Fibroblast of skin of back (primary cell): ENCODE results near the gene TJP1.
A peak's percentile ranks its signal among the peaks of the same experiment; 100 is the strongest.
"Not testable (repeated sequence)": the region's sequence is repeated elsewhere in the genome, so short reads cannot be mapped to it uniquely, and the experiment has no call there.

Experiments used
- DNase-seq: peaks from one replicate; pipeline ENCODE4 v3.0.0-alpha.2; 2013

TJP1 gene

GRCh38 chr15:29753506-29753905 lies 68.8 kb downstream of the TJP1 start:
- DNase-seq: no peak

- DNase-seq: no peak
Observed at GRCh38 chr15:29750754-29751153, 71.5 kb downstream of the TJP1 start.

- peak; percentile 20 for DNase-seq
Observed at GRCh38 chr15:29749365-29750086, 72.7 kb downstream of the TJP1 start.

DNA sequence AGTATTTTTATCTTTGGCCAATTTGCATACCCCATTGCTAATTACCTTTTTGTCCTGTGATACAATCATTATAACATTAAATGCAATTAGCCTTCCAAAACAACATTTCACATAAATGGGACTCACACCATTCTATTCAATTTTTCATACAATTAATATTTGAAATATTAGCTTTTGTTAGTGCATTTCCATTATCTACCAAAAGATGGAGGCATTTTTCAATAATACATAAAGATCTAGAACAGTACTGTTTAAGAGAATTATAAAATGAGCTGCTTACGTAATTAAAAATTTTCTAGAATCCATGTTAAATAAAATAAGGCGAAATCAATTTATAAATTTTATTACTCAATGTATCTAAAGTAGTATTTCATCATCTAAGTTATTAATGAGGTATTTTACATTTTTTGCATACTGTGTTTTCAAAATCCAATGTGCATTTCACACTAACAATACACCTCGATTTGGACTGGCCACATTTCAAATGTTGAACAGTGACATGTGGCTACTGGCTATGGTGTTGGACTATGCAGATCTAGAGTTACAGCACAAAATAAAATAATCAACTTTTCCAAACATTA lies 74.3 kb downstream of the TJP1 start:
- DNase-seq: peak; percentile 26

GRCh38 chr15:29743475-29743874 lies 78.8 kb downstream of the TJP1 start:
- no peak for DNase-seq

- no peak for DNase-seq
Observed at GRCh38 chr15:29740692-29741311, 81.5 kb downstream of the TJP1 start.

DNA sequence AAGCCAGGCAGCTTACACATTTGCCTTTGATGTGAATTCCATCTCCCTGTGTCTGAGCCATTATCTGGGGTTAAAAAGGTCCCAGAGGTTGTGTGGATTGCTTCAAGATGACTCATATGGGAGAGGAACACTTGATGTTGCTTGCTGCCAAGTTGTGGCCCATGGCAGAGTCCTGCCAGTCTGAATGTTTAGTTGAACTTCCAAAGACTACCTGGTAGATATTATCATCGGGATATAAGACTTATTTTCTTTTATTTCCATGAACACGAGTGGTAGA lies 85.6 kb downstream of the TJP1 start:
- DNase-seq: peak; percentile 56

DNA sequence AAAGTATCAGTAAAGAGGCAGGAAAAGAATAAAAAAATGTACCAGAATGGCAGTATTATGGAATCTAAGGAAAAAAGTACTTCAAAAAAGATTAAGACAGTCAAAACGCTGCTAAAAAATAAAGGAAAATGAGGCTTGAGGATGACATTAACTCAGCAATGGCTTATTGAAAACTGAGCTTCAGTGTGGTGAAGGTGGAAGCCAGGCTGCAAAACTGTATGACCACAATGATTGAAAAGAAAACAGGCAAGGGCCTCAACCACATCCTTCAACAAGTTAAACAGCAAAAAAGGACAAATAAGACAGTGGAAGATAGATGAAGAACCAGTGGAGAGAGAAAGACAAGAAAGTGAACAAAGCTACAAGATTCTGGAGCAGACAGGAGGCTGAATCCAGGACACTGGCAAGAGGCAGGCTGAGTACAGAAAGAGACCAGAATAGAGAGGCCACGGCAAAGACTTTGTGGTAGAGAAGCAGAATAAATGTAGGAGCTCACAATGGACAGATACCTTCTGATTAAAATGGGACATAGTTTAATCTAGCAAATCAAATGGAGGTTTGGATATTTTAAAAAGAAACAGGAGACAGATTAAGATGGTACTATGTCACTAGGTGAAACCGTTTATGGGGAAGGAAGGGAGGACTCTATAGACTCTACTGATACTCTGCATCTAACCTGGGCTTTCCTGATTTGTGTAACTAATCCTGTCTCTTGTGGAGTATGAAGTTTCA lies 86.1 kb downstream of the TJP1 start:
- DNase-seq: peak; percentile 17

DNA sequence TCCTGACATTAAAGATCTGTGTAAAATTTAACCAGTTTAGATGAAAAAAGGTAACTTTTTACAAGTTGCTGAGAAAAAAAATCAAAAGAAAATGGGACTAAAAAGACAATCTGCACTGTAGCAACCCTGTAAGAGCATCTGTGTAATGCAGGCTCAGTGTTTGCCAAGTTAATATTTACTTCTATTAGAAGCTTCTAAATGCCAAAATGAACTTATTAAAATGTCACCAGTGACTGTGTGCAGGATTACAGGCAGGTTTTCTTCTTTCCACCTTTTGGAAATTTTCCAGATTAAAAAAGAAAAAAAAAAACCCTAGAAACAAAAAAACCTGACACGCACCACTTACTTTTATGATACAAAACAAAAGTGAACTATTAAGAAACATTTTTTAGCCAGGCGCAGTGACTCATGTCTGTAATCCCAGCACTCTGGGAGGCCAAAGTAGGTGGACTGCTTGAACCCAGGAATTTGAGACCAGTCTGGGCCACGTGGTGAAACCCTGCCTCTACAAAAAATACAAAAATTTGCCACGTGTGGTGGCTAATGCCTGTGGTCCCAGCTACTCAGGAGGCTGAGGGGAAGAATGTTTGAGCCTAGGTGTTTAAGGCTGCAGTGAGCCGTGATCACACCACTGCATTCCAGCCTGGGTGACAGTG lies 87.2 kb downstream of the TJP1 start:
- DNase-seq: peak; percentile 11

GRCh38 chr15:29731865-29732264 lies 90.4 kb downstream of the TJP1 start:
- peak; percentile 11 for DNase-seq

DNA sequence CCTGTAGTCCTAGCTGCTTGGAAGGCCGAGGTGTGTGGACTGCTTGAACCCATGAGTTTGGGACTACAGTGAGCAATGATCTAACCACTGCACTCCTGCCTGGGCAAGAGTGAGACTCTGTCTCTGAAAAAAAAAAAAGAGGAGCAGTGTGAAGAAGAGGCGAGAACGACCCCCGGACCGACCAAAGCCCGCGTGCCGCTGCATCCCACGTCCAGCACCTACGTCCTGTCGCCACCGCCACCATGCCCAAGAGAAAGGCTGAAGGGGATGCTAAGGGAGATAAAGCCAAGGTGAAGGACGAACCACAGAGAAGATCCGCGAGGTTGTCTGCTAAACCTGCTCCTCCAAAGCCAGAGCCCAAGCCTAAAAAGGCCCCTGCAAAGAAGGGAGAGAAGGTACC lies 91.8 kb downstream of the TJP1 start:
- DNase-seq: not testable (repeated sequence)

DNA sequence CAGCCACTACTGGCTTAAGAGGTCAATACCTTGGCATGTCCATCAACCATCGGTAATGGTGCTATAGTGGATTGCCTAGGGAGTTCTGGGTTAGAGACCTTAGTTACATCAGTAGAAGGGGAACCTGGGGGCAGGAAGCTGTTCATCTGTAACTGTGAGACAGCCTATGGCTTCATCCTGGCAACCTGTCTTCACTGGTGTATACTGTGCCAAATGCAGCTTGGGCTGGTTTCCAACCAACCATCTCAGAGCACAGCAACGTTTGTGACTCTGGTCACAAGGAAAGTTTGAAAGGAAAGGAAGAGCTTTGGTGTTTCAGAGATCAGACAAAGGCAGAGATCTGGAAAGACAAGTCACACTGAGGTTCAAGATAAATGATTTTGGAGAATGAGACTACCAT lies 93.8 kb downstream of the TJP1 start:
- no peak for DNase-seq

DNA sequence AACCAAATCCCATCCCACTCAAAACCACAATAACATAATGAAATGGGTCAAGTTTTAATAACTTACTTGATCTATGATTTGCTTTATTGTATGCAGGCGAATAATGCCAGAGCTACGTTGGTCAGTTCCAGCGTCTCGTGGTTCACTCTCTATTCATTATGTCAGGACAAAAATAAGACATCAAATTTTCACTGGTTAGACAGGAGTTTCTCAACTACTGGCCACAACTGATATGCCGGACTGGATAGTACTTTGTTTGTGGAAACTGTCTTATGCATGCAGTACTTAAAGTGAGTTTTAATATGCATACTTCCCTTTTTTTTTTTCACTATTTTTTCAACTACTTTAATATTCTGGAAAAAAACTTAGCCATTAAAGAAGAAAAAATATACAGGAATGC lies 94.4 kb downstream of the TJP1 start:
- no peak for DNase-seq

DNA sequence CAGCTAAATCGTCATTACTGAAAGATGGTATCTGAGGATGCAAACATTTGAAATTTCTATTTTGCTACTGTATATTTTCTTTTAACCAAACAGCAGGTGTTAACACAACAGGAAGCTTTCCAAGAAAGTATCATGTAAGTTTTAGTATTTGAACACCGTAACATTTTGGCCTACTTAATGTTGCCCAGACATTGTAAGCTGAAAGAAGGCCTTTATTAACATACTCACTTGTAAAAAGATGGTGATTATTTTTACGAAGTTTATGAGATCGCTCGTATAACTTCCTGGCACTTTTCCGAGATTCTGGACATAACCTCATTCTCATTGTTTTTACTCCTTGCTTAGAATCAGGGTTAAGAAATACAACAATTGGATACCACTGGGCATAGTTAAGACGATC lies 95.7 kb downstream of the TJP1 start:
- DNase-seq: no peak

DNA sequence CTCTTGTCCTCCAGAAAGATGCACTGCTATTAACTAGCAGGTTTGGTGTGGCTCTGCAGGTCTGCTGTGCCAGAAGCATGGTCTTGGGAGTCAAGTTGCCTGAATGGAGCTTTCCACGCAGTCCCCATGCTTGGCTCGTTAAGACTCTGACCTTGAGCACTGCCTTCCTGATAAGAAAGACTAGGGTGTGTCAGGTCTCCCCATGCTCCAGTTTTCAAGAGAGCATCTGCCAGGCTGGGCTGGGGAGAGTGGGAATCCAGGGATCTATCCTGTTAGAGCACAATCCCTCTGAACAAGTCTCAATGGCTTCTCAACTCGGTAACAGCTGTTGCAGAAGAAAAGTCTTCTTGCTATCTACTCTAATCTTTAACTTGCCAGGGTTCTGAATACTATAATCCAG lies 98.2 kb downstream of the TJP1 start:
- DNase-seq: no peak

- no peak for DNase-seq
Observed at GRCh38 chr15:29713784-29714183, 108.5 kb downstream of the TJP1 start.

- DNase-seq: no peak
Observed at GRCh38 chr15:29712149-29712885, 110.0 kb downstream of the TJP1 start.

DNA sequence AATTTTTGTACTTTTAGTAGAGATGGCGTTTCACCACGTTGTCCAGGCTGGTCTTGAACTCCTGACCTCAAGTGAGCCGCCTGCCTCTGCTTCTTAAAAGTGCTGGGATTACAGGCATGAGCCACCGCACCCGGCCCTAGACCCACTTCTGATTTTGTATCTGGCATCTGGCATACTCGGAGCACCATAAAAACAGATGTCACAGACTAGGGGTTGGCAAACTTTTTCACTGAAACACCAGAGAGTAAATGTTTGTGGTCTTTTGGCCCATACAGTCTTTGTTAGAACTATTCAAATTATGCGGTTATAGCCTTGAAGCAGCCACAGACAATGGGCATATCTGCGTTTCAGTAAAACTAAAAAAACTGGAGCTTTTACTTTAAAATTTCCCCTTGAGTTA lies 110.7 kb downstream of the TJP1 start:
- DNase-seq: no peak

DNA sequence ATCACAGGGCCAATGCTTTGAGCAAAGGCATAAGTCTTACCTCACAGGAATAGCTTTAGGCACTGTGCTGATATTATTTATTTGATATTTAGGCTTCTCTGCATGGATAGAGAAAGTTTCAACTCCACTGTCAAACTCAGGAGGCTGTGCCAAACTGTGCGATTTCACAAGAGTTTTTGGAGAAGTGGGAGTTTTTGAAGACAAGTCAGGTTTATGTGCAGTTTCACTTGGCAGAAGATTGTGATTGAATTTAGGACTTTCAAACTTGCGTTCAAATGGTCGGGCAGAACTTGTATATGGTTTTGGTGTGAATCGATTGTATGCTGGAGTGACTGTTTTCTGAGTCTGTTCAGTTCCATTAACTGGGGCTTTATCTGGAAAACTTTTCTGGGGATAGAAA lies 113.7 kb downstream of the TJP1 start:
- DNase-seq: no peak

GRCh38 chr15:29704950-29705597 lies 117.2 kb downstream of the TJP1 start:
- no peak for DNase-seq

DNA sequence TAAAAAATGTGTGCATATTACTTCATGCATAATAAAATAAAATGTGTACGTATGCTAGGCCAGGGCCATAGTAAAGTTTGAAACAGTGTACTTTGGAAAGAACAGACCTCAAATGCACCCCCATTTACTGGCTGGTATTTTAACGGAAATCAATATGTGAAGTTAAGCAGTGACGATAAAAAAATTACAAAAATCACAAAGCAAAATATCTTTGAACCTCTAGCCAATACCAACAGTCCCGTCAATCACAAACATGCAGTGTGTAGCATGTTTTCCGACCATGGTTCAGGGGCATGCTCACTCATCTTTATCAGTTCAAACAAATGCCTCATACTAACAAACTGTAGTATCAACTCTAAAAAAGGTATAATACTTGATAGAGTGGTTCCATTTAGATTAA lies 121.1 kb downstream of the TJP1 start:
- DNase-seq: no peak

DNA sequence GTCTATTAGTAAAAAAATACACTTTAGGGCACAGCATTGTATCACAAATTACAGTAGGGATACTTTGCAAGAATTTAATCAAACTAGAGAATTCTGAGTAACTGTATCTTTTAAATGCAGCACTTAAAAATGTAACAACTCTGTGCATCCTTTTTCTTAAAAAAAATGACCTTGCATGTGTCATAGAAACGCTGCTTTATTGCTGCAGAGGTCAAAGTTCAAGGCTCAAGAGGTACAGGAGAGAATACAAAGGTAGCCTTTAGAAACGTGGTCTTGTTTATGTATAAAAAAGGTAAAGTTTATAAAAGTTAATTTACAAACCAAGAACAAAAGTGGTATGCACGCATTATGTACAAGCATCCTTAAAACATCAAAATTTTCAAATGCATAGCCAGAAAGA lies 122.0 kb downstream of the TJP1 start:
- no peak for DNase-seq
